H7 (cell line): Measurements from ENCODE around the gene PPP2R2D. TPM values are rescaled to one million over a fixed set of nuclear protein-coding genes. Genes with fewer than 3 reads are reported as not detected.
A peak's percentile ranks its signal among the peaks of the same experiment; 100 is the strongest.

Experiments
- DNase-seq: peaks from one replicate; pipeline ENCODE4 v3.0.0; 2012
- H3K27me3 ChIP-seq: 2 replicates; pipeline ENCODE4 v1.6.0; 2011; ENCODE audit warnings: mild to moderate bottlenecking, low read length; ENCODE audit not compliant: control insufficient read depth, insufficient read depth
- H3K36me3 ChIP-seq: replicated peaks from 2 replicates; pipeline ENCODE4 v1.5.1; 2011; ENCODE audit warnings: low read length; ENCODE audit not compliant: control insufficient read depth, insufficient read depth
- H3K4me3 ChIP-seq: 2 replicates; pipeline ENCODE4 v1.5.1; 2011; ENCODE audit warnings: low read depth, mild to moderate bottlenecking, control low read depth, low read length, moderate library complexity; ENCODE audit not compliant: insufficient read depth
- total RNA-seq: library from RNA; depleted of rRNA; stranded (reverse); fragments of >200 nt; shearing (Covaris generic); gene quantifications from 2 replicates; pipeline ENCODE4 v1.2.3, GENCODE V29; 2014; rRNA removed

Gene PPP2R2D
- total RNA-seq, 1 experiment from 2014 or later = 44.8 TPM

- no peak overlapping the region for H3K4me3 ChIP-seq
These were observed 96.7 kb downstream of the PPP2R2D start for GRCh38 chr10:131997366-131998049.

GRCh38 chr10:131998050-131998844 lies 97.4 kb downstream of the PPP2R2D start:
- no peak for DNase-seq
- Histone ChIP-seq H3K4me3 (no peak overlapping the region), H3K36me3 (no peaks in the 10 kb centered on the region), H3K27me3 (no peaks in the 10 kb centered on the region)

More at GRCh38 chr10:131997366-131998049, 96.7 kb downstream of the PPP2R2D start:
- H3K36me3 ChIP-seq = no peaks in the 10 kb centered on the region
- no peaks in the 10 kb centered on the region for H3K27me3 ChIP-seq
- DNase-seq = peak; percentile 71

- no peaks in the 10 kb centered on the region for H3K27me3 ChIP-seq
- peak; percentile 35 for DNase-seq
- no peaks in the 10 kb centered on the region for H3K36me3 ChIP-seq
- no peak overlapping the region for H3K4me3 ChIP-seq
These were observed 98.3 kb downstream of the PPP2R2D start for GRCh38 chr10:131998845-131999681.

GRCh38 chr10:132001238-132001972 lies 100.6 kb downstream of the PPP2R2D start:
- no peak overlapping the region for H3K4me3 ChIP-seq
- no peaks in the 10 kb centered on the region for H3K27me3 ChIP-seq
- peak; percentile 88 for DNase-seq
- no peaks in the 10 kb centered on the region for H3K36me3 ChIP-seq

GRCh38 chr10:132002004-132002403 lies 101.2 kb downstream of the PPP2R2D start:
- Histone ChIP-seq H3K36me3 (no peaks in the 10 kb centered on the region), H3K27me3 (no peaks in the 10 kb centered on the region), H3K4me3 (no peak overlapping the region)
- DNase-seq = peak; percentile 51

- no peak for DNase-seq
- no peaks in the 10 kb centered on the region for H3K36me3 ChIP-seq
- no peaks in the 10 kb centered on the region for H3K27me3 ChIP-seq
- no peak overlapping the region for H3K4me3 ChIP-seq
These were observed 102.6 kb downstream of the PPP2R2D start for GRCh38 chr10:132003282-132003924.

GRCh38 chr10:132004052-132004451 lies 103.2 kb downstream of the PPP2R2D start:
- H3K4me3 ChIP-seq = no peak overlapping the region

GRCh38 chr10:132005147-132005546 lies 104.3 kb downstream of the PPP2R2D start:
- DNase-seq = no peak
- H3K27me3 ChIP-seq = no peaks in the 10 kb centered on the region
- no peak overlapping the region for H3K4me3 ChIP-seq
- H3K36me3 ChIP-seq = no peaks in the 10 kb centered on the region

More at GRCh38 chr10:132004052-132004451, 103.2 kb downstream of the PPP2R2D start:
- Histone ChIP-seq H3K36me3 (no peaks in the 10 kb centered on the region), H3K27me3 (no peaks in the 10 kb centered on the region)
- DNase-seq = no peak

GRCh38 chr10:132006966-132007365 lies 106.2 kb downstream of the PPP2R2D start:
- no peaks in the 10 kb centered on the region for H3K36me3 ChIP-seq
- H3K4me3 ChIP-seq = no peak overlapping the region
- no peaks in the 10 kb centered on the region for H3K27me3 ChIP-seq
- DNase-seq = peak; percentile 79

GRCh38 chr10:132007681-132008080 lies 106.9 kb downstream of the PPP2R2D start:
- Histone ChIP-seq H3K4me3 (no peak overlapping the region; the same call in 1 of the 2 replicates), H3K36me3 (no peaks in the 10 kb centered on the region), H3K27me3 (no peaks in the 10 kb centered on the region)
- no peak for DNase-seq

Other genes starting within 250 kb of the PPP2R2D start
- gene BNIP3, start 80.9 kb downstream of the PPP2R2D start, total RNA-seq = 129 and 219 TPM in 2 replicates
- 0.42 and 0.63 TPM in 2 replicates for gene JAKMIP3, start 164.9 kb downstream of the PPP2R2D start, total RNA-seq